Peyer's patch (tissue), 4 donors: ENCODE measurements around the gene CHN2. TPM values are rescaled to one million over a fixed set of nuclear protein-coding genes. Genes with fewer than 3 reads are reported as not detected.

Source experiments
- DNase-seq, 3 donors: peaks; one replicate each; pipeline ENCODE4 v3.0.0-alpha.2; 2017 to 2019
- H3K27ac ChIP-seq, 4 donors: fragments of 200-600 bp; sonication (generic); one replicate each; pipeline ENCODE4 v1.5.1; 2016 to 2019
- H3K27me3 ChIP-seq, 2 donors: fragments of 200-600 bp; sonication (generic); one replicate each; pipeline ENCODE4 v1.5.1; 2019
- H3K36me3 ChIP-seq, 3 donors: fragments of 200-600 bp; sonication (generic); one replicate each; pipeline ENCODE4 v1.5.1; 2016 to 2019
- H3K4me1 ChIP-seq, 4 donors: fragments of 200-600 bp; sonication (generic); one replicate each; pipeline ENCODE4 v1.5.1; 2016 to 2019
- H3K4me3 ChIP-seq, 4 donors: fragments of 200-600 bp; sonication (generic); 1 replicate in 3 of 4; 2 replicates in 1 of 4; pipeline ENCODE4 v1.5.1; 2016 to 2019; ENCODE audit warnings: mild to moderate bottlenecking in 1 of 4
- H3K9me3 ChIP-seq, 4 donors: fragments of 200-600 bp; sonication (generic); one replicate each; pipeline ENCODE4 v1.5.1; 2016 to 2019; ENCODE audit warnings: mild to moderate bottlenecking in 1 of 4
- CTCF ChIP-seq, 6 experiments: fragments of 450-650 bp in 4 of 6; fragments of 200-600 bp in 2 of 6; sonication (generic) in 1 of 6; IDR thresholded peaks; one replicate each; pipeline ENCODE4 v1.5.1; 2017 to 2019; ENCODE audit warnings: antibody characterized with exemption in 6 of 6, mild to moderate bottlenecking in 3 of 6, moderate library complexity in 1 of 6
- POLR2A ChIP-seq, 2 donors: fragments of 450-650 bp; IDR thresholded peaks; one replicate each; pipeline ENCODE4 v1.5.1; 2017; ENCODE audit warnings: antibody characterized with exemption in 2 of 2, mild to moderate bottlenecking in 2 of 2, moderate library complexity in 2 of 2
- total RNA-seq, 4 donors: library from RNA; depleted of rRNA; stranded (reverse); fragments of >200 nt; gene quantifications; one replicate each; pipeline ENCODE4 v1.1.0, GENCODE V29; 2016

The CHN2 gene
- total RNA-seq, 4 donors from 2014 or later: 29.7 to 159 (median 120) TPM

GRCh38 chr7:29394321-29394720 is 199.7 kb downstream of the CHN2 start:
- no peak overlapping the region for H3K27ac ChIP-seq
- no peak overlapping the region for H3K4me3 ChIP-seq
- H3K9me3 ChIP-seq: no peaks in the 10 kb centered on the region
- peaks cover 0 to 5% (median 0%) of the 10 kb centered on the region in 3 donors for H3K36me3 ChIP-seq
- no peaks in the 10 kb centered on the region for H3K27me3 ChIP-seq
- H3K4me1 ChIP-seq: no peaks in the 10 kb centered on the region
- no peak for DNase-seq
- TF ChIP-seq POLR2A (IDR thresholded peaks at IDR 0.05): no peak
- no peak for TF ChIP-seq CTCF (IDR thresholded peaks at IDR 0.05)

- DNase-seq: no peak
- H3K27ac ChIP-seq: no peak overlapping the region
- H3K27me3 ChIP-seq: no peaks in the 10 kb centered on the region
Measured at GRCh38 chr7:29396563-29396962, 202.0 kb downstream of the CHN2 start.

GRCh38 chr7:29397398-29397797 is 202.8 kb downstream of the CHN2 start:
- Histone ChIP-seq H3K27me3 (no peaks in the 10 kb centered on the region), H3K9me3 (no peaks in the 10 kb centered on the region), H3K27ac (no peak overlapping the region), H3K36me3 (peaks cover 0 to 24% (median 0%) of the 10 kb centered on the region in 3 donors), H3K4me1 (no peaks in the 10 kb centered on the region), H3K4me3 (no peak overlapping the region)
- no peak for DNase-seq
- no peak for TF ChIP-seq CTCF (IDR thresholded peaks at IDR 0.05)
- no peak for TF ChIP-seq POLR2A (IDR thresholded peaks at IDR 0.05)

More at GRCh38 chr7:29396563-29396962, 202.0 kb downstream of the CHN2 start:
- Histone ChIP-seq H3K36me3 (peaks cover 0 to 24% (median 0%) of the 10 kb centered on the region in 3 donors), H3K4me1 (no peaks in the 10 kb centered on the region), H3K4me3 (no peak overlapping the region), H3K9me3 (no peaks in the 10 kb centered on the region)
- no peak for TF ChIP-seq CTCF (IDR thresholded peaks at IDR 0.05)

- peaks cover 0 to 24% (median 0%) of the 10 kb centered on the region in 3 donors for H3K36me3 ChIP-seq
- no peaks in the 10 kb centered on the region for H3K9me3 ChIP-seq
- no peak for TF ChIP-seq POLR2A (IDR thresholded peaks at IDR 0.05)
- no peak for TF ChIP-seq CTCF (IDR thresholded peaks at IDR 0.05)
Measured at GRCh38 chr7:29398011-29398410, 203.4 kb downstream of the CHN2 start.

GRCh38 chr7:29400437-29400836 is 205.9 kb downstream of the CHN2 start:
- TF ChIP-seq CTCF (IDR thresholded peaks at IDR 0.05): no peak
- TF ChIP-seq POLR2A (IDR thresholded peaks at IDR 0.05): no peak
- H3K4me1 ChIP-seq: no peaks in the 10 kb centered on the region
- H3K27me3 ChIP-seq: no peaks in the 10 kb centered on the region
- H3K4me3 ChIP-seq: no peak overlapping the region
- H3K36me3 ChIP-seq: peaks cover 0 to 24% (median 0%) of the 10 kb centered on the region in 3 donors
- H3K9me3 ChIP-seq: no peaks in the 10 kb centered on the region
- no peak overlapping the region for H3K27ac ChIP-seq
- DNase-seq: no peak

More at GRCh38 chr7:29398011-29398410, 203.4 kb downstream of the CHN2 start:
- Histone ChIP-seq H3K4me3 (no peak overlapping the region), H3K27ac (no peak overlapping the region), H3K27me3 (no peaks in the 10 kb centered on the region), H3K4me1 (no peaks in the 10 kb centered on the region)
- no peak for DNase-seq

- TF ChIP-seq POLR2A (IDR thresholded peaks at IDR 0.05) (no peak), CTCF (IDR thresholded peaks at IDR 0.05) (no peak)
- Histone ChIP-seq H3K4me3 (no peak overlapping the region), H3K4me1 (no peaks in the 10 kb centered on the region), H3K27ac (no peak overlapping the region), H3K36me3 (peaks cover 0 to 24% (median 0%) of the 10 kb centered on the region in 3 donors), H3K9me3 (no peaks in the 10 kb centered on the region), H3K27me3 (no peaks in the 10 kb centered on the region)
- no peak for DNase-seq
Measured at GRCh38 chr7:29401769-29402168, 207.2 kb downstream of the CHN2 start.
